ENCODE data around the gene DGKI.

DNA sequence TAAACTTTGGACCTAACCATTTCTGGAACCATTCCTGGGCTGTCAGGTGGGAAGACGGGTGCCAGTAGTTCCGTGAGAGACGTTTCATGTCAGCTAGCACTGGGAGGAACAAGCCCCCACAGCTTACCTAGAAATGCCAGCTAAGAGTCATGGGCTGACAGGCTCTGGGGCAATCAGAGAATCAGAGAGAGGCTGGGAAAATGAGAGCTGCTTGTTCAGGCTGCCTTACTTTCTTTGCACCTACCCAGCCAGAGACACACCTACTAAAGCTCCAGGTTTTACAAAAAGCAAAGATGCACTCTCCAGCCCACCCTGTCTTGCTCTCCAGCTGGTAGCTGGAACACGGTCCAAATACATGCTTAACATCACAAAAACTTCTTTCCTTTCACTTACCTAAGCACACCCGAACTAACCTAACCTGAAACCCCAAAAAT is 503.9 kb downstream of the DGKI start:
- TF ChIP-seq, protein P1, sequence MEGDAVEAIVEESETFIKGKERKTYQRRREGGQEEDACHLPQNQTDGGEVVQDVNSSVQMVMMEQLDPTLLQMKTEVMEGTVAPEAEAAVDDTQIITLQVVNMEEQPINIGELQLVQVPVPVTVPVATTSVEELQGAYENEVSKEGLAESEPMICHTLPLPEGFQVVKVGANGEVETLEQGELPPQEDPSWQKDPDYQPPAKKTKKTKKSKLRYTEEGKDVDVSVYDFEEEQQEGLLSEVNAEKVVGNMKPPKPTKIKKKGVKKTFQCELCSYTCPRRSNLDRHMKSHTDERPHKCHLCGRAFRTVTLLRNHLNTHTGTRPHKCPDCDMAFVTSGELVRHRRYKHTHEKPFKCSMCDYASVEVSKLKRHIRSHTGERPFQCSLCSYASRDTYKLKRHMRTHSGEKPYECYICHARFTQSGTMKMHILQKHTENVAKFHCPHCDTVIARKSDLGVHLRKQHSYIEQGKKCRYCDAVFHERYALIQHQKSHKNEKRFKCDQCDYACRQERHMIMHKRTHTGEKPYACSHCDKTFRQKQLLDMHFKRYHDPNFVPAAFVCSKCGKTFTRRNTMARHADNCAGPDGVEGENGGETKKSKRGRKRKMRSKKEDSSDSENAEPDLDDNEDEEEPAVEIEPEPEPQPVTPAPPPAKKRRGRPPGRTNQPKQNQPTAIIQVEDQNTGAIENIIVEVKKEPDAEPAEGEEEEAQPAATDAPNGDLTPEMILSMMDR (IDR thresholded peaks at IDR 0.05), result no peak
- no peak for TF ChIP-seq POLR2A (IDR thresholded peaks at IDR 0.05)
